Mucosa of stomach (tissue), 1 donor: ENCODE measurements around the gene PREX1.

ENCODE experiments used
- H3K27me3 ChIP-seq: one replicate; pipeline ENCODE4 v1.7.0; 2013; ENCODE audit warnings: mild to moderate bottlenecking, low read length; ENCODE audit not compliant: control insufficient read depth, insufficient read depth
- H3K36me3 ChIP-seq: one replicate; pipeline ENCODE4 v1.7.0; 2013; ENCODE audit warnings: low read length; ENCODE audit not compliant: control insufficient read depth, insufficient read depth
- H3K4me1 ChIP-seq: one replicate; pipeline ENCODE4 v1.7.0; 2013; ENCODE audit warnings: mild to moderate bottlenecking, low read length; ENCODE audit not compliant: control insufficient read depth, insufficient read depth
- H3K4me3 ChIP-seq: one replicate; pipeline ENCODE4 v1.7.0; 2013; ENCODE audit warnings: low read length
- H3K9ac ChIP-seq: one replicate; pipeline ENCODE4 v1.7.0; 2013; ENCODE audit warnings: mild to moderate bottlenecking, low read length, moderate library complexity
- H3K9me3 ChIP-seq: one replicate; pipeline ENCODE4 v1.7.0; 2013; ENCODE audit warnings: mild to moderate bottlenecking, low read length, moderate library complexity; ENCODE audit not compliant: control insufficient read depth
- donor health status: Pancreatic carcinoma.

PREX1 gene

GRCh38 chr20:48583171-48583570, 244.6 kb downstream of the PREX1 start:
- Histone ChIP-seq H3K4me3 (no peak overlapping the region), H3K9ac (no peak overlapping the region), H3K9me3 (no peaks in the 10 kb centered on the region), H3K4me1 (peaks cover 35% of the 10 kb centered on the region), H3K27me3 (peaks cover 4% of the 10 kb centered on the region), H3K36me3 (no peaks in the 10 kb centered on the region)

- Histone ChIP-seq H3K9ac (no peak overlapping the region), H3K4me1 (peaks cover 35% of the 10 kb centered on the region), H3K9me3 (no peaks in the 10 kb centered on the region), H3K27me3 (peaks cover 4% of the 10 kb centered on the region), H3K36me3 (no peaks in the 10 kb centered on the region), H3K4me3 (no peak overlapping the region)
Observed at GRCh38 chr20:48582673-48582985, 245.2 kb downstream of the PREX1 start.

- Histone ChIP-seq H3K27me3 (peaks cover 3% of the 10 kb centered on the region), H3K4me1 (peaks cover 28% of the 10 kb centered on the region), H3K4me3 (no peak overlapping the region), H3K9me3 (no peaks in the 10 kb centered on the region), H3K36me3 (no peaks in the 10 kb centered on the region), H3K9ac (no peak overlapping the region)
Observed at GRCh38 chr20:48581167-48581566, 246.6 kb downstream of the PREX1 start.

GRCh38 chr20:48578397-48579098, 249.3 kb downstream of the PREX1 start:
- Histone ChIP-seq H3K9ac (no peak overlapping the region), H3K4me1 (peaks cover 5% of the 10 kb centered on the region), H3K4me3 (no peak overlapping the region), H3K36me3 (no peaks in the 10 kb centered on the region), H3K27me3 (no peaks in the 10 kb centered on the region), H3K9me3 (no peaks in the 10 kb centered on the region)

GRCh38 chr20:48577557-48577956, 250.2 kb downstream of the PREX1 start:
- H3K4me1 ChIP-seq, result peaks cover 5% of the 10 kb centered on the region
- no peaks in the 10 kb centered on the region for H3K27me3 ChIP-seq
- no peak overlapping the region for H3K9ac ChIP-seq
- no peaks in the 10 kb centered on the region for H3K36me3 ChIP-seq
- H3K9me3 ChIP-seq, result no peaks in the 10 kb centered on the region
- H3K4me3 ChIP-seq, result no peak overlapping the region

- Histone ChIP-seq H3K36me3 (no peaks in the 10 kb centered on the region), H3K27me3 (no peaks in the 10 kb centered on the region), H3K9ac (no peak overlapping the region), H3K9me3 (no peaks in the 10 kb centered on the region), H3K4me1 (no peaks in the 10 kb centered on the region), H3K4me3 (no peak overlapping the region)
Observed at GRCh38 chr20:48574383-48574782, 253.4 kb downstream of the PREX1 start.
